ENCODE measurements around the gene HDAC8.

DNA sequence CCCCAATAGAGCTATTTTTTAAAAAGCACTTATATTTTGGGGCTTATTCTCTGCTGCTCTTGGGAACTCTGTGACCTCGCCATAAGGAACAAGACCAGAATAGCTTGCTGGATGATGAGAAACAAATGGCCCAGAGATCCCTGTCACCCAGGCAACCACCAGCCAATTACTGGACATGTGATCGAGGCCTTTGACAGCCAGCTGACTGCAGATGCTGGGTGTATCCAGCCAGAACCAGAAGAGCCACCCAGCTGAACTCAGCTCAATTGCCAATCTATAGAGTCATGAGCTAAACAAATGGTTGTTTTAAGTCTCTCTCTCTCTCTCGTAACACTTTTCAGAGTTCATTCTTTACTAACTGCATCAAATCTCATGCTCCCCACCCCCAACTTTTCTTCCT, 242.5 kb downstream of the HDAC8 start:
- TF ChIP-seq, protein P1, sequence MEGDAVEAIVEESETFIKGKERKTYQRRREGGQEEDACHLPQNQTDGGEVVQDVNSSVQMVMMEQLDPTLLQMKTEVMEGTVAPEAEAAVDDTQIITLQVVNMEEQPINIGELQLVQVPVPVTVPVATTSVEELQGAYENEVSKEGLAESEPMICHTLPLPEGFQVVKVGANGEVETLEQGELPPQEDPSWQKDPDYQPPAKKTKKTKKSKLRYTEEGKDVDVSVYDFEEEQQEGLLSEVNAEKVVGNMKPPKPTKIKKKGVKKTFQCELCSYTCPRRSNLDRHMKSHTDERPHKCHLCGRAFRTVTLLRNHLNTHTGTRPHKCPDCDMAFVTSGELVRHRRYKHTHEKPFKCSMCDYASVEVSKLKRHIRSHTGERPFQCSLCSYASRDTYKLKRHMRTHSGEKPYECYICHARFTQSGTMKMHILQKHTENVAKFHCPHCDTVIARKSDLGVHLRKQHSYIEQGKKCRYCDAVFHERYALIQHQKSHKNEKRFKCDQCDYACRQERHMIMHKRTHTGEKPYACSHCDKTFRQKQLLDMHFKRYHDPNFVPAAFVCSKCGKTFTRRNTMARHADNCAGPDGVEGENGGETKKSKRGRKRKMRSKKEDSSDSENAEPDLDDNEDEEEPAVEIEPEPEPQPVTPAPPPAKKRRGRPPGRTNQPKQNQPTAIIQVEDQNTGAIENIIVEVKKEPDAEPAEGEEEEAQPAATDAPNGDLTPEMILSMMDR (conservative IDR thresholded peaks at IDR 0.05): no peak
- TF ChIP-seq ZFX (IDR thresholded peaks at IDR 0.05): no peak

Measured in C4-2B (cell line).